GM18508 (cell line): ENCODE results near the gene SENP3.

Source experiments
- ATAC-seq: cut with Tn5 transposase; IDR thresholded peaks from one replicate; pipeline ENCODE4 v1.9.1; 2021; ENCODE audit warnings: moderate number of reproducible peaks; ENCODE audit not compliant: insufficient read depth, unreplicated experiment

Gene SENP3

DNA sequence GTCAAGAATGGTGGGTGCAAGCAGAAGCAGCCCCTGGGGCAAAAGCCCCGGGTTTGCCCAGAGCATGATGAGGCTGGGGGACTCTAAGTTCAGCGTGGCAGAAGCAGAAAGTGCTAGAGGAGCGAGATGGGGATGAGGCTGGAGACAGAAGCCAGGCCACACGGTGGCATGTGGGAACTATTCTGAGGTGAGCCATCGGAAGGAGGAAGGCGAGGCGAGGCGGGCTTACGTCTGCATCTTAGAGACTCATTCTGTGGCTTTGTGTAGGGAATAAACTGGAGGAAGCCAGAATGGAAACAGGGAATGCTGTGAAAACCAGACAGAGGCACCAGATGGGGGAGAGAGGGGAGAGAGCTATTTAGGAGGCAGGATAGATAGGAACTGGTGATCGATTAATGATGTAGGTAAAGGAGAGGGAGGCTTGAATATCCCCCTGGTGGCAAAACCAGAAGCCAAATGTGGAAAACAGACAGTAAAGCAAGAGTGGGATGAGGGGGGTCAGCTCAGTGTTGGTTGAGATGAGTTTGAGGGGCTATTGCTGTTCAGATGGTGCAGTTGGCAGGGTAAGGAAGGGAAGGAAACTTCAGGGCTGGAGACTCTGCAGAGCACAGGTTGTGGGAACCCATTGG, 6.3 kb upstream of the SENP3 start:
- no peak for ATAC-seq

DNA sequence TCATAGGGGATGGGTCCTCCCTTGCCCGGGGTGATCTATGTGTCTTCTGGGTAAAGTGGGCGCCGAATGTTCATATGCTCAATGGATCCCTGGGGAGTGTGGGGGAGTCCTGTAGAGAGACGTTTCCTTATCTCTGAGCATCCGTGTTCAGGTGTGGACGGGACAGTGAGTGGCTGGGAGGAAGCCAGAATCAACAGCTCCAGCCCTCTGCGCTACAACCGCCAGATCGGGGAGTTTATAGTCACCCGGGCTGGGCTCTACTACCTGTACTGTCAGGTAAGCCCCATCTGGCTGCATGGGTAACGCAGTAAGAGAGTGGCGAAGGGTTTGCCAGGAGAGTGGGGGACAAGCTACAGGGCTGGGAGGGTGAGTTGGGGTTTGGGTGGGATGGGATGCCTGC, 5.1 kb upstream of the SENP3 start:
- ATAC-seq: no peak

DNA sequence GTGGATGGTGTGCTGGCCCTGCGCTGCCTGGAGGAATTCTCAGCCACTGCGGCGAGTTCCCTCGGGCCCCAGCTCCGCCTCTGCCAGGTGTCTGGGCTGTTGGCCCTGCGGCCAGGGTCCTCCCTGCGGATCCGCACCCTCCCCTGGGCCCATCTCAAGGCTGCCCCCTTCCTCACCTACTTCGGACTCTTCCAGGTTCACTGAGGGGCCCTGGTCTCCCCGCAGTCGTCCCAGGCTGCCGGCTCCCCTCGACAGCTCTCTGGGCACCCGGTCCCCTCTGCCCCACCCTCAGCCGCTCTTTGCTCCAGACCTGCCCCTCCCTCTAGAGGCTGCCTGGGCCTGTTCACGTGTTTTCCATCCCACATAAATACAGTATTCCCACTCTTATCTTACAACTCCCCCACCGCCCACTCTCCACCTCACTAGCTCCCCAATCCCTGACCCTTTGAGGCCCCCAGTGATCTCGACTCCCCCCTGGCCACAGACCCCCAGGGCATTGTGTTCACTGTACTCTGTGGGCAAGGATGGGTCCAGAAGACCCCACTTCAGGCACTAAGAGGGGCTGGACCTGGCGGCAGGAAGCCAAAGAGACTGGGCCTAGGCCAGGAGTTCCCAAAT, 4.5 kb upstream of the SENP3 start:
- no peak for ATAC-seq

DNA sequence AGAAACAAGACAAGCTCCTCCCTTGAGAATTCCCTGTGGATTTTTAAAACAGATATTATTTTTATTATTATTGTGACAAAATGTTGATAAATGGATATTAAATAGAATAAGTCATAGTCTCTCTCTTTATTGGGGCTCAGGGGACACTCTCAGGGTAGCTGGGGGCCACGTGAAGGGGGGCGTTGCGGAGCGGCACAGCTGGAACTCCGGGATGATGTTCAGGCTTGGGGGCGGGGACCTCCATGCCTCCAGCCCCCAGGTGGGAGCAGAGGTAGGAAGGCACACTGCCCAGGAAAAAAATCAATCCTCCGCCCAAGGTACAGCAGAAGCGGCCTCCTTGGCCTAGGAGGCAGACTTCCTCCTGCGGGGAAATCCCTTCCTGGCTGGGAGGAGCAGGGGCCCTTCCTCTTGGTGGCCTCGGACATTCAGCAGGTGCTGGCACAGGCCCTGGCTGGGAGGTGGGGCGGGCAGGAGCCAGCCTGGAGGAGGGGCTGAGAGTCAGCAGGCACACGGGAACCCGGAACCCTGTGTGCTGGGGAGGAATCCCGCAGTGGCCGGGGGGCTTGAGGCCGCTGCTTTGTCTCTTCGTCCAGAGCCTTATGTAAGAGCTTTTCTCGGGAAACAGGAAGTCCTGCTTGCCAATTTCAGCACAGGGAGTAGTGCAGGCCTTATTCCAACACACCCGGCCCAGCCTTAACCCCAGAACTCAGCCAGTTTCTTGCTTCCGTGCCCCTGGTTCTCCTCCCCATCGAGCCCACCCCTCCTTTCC, 3.8 kb upstream of the SENP3 start:
- no peak for ATAC-seq

DNA sequence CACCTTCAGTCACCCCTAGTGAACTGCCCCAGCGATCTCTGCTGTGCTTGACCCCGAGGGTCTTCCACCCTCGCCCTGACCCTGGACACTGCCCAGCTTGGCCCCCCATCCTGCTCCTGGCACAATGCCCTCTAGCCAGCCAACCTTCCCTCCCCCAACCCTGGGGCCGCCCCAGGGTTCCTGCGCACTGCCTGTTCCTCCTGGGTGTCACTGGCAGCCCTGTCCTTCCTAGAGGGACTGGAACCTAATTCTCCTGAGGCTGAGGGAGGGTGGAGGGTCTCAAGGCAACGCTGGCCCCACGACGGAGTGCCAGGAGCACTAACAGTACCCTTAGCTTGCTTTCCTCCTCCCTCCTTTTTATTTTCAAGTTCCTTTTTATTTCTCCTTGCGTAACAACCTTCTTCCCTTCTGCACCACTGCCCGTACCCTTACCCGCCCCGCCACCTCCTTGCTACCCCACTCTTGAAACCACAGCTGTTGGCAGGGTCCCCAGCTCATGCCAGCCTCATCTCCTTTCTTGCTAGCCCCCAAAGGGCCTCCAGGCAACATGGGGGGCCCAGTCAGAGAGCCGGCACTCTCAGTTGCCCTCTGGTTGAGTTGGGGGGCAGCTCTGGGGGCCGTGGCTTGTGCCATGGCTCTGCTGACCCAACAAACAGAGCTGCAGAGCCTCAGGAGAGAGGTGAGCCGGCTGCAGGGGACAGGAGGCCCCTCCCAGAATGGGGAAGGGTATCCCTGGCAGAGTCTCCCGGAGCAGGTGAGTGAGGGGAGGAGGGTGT, 3.0 kb upstream of the SENP3 start, which contains the start of gene TNFSF13:
Gene TNFSF13 (plus strand): TSS at position 207 of the 776 bp plus-strand sequence. CDS start 290 bp downstream, at position 497.
- ATAC-seq: no peak

DNA sequence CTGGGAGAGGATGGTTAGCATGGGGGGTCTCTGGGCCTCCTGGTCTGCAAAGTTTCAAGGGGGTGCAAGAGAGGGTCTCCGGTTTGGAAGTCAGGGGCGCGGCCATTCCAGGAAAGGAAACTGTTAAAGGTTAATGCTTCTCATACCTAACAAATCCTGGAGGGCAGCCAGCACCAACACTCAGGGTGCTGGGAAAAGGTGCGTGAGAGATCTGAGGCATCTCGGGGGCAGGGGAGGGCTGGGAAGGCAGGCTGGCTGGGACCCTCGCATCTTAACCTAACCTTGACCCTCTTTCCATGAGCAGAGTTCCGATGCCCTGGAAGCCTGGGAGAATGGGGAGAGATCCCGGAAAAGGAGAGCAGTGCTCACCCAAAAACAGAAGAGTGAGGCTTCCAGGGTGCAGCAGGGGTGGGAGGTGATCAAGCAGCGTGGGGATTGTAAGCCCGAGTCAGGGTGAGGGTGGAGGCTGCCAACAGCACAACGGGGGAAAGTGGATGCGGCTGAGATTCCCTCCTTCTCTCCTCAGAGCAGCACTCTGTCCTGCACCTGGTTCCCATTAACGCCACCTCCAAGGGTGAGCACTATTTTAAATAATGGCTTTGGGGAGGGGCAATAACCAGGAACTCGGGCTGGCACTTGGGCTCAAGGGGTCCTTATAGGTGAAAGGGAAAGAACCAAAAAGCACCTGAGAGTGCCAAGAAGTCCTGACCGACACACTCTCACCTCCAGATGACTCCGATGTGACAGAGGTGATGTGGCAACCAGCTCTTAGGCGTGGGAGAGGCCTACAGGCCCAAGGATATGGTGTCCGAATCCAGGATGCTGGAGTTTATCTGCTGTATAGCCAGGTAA, 2.2 kb upstream of the SENP3 start:
- ATAC-seq: no peak

DNA sequence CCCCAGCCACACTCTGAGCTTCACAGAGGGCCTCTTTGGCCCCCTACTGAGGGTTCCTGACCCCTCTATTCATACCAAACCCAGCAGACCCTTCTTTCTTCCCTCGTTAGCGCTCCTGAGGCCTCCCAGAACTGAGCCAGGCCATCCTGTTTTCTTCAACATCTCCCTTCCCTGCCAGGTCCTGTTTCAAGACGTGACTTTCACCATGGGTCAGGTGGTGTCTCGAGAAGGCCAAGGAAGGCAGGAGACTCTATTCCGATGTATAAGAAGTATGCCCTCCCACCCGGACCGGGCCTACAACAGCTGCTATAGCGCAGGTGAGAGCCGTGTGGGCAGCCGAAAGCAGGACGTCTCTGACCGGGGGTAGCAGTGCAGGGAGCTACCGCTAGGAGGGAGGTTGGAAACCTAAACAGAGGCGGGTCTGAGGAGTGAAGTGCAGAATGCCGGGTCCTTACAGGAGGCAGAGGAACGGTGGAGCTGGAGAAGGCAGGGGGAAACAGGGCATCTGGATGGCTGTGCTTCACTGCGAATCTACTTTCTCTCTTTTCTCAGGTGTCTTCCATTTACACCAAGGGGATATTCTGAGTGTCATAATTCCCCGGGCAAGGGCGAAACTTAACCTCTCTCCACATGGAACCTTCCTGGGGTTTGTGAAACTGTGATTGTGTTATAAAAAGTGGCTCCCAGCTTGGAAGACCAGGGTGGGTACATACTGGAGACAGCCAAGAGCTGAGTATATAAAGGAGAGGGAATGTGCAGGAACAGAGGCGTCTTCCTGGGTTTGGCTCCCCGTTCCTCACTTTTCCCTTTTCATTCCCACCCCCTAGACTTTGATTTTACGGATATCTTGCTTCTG, 1.3 kb upstream of the SENP3 start:
- ATAC-seq: no peak

DNA sequence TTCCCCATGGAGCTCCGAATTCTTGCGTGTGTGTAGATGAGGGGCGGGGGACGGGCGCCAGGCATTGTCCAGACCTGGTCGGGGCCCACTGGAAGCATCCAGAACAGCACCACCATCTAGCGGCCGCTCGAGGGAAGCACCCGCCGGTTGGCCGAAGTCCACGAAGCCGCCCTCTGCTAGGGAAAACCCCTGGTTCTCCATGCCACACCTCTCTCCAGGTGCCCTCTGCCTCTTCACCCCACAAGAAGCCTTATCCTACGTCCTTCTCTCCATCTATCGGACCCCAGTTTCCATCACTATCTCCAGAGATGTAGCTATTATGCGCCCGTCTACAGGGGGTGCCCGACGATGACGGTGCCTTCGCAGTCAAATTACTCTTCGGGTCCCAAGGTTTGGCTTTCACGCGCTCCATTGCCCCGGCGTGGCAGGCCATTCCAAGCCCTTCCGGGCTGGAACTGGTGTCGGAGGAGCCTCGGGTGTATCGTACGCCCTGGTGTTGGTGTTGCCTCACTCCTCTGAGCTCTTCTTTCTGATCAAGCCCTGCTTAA, 617 bp upstream of the SENP3 start:
- ATAC-seq: no peak

DNA sequence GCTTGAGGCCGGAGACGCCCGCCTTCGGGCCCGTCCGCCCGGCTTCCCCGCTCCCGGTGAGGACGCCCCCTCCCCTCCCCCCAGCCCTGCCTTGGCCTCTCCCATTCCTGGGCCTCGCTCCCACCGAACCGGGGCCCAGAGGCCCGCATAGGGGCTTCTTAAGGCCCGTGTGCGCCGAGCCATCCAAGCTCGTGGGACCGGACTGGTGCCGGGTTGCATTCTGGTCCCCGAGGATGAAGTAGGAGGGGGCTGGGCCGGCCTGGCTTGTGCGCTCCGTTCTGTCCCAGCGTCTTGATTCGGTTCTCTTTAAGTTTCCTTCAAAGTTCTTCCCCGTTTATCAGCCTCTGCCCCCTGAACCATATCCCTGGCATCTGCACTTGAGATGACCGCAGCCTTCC, 488 bp downstream of the SENP3 start:
- ATAC-seq: no peak

DNA sequence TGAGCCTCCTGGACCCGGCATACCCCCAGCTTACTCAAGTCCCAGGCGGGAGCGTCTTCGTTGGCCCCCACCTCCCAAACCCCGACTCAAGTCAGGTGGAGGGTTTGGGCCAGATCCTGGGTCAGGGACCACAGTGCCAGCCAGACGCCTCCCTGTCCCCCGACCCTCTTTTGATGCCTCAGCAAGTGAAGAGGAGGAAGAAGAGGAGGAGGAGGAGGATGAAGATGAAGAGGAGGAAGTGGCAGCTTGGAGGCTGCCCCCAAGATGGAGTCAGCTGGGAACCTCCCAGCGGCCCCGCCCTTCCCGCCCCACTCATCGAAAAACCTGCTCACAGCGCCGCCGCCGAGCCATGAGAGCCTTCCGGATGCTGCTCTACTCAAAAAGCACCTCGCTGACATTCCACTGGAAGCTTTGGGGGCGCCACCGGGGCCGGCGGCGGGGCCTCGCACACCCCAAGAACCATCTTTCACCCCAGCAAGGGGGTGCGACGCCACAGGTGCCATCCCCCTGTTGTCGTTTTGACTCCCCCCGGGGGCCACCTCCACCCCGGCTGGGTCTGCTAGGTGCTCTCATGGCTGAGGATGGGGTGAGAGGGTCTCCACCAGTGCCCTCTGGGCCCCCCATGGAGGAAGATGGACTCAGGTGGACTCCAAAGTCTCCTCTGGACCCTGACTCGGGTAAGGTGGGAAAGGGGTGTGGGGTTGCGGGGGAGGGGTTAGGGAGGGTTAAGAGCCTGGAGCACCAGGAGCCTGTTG, 1.6 kb downstream of the SENP3 start:
- ATAC-seq: no peak

DNA sequence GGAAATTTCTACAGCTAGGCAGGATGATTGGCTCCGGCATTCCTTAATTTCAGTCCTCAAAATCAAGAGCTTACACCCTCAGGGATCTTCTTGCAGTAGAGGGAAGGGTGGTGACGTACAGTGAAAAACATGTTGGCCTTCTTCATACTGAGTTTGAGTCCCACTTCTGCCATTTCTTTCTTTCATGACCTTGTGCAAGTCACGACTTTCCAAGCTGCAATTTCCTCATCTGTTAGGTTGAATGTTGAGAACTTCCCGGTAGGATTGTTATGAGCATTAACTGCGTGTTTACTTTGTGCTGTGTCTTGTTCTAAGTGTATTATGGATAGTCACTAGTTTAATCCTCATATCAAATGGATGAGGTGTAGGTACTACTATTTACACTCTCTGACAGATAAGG, 7.9 kb downstream of the SENP3 start:
- no peak for ATAC-seq

DNA sequence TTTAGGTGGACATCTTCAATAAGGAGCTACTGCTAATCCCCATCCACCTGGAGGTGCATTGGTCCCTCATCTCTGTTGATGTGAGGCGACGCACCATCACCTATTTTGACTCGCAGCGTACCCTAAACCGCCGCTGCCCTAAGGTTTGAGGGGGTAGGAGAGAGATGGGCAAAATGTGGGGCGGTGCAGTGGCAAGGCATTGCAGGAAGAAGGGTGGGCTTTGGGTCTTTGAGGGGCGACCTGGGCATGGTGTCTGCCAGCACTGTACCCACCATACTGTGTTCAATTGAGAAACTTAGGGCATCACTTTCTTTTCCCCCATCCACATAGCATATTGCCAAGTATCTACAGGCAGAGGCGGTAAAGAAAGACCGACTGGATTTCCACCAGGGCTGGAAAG, 8.6 kb downstream of the SENP3 start:
- no peak for ATAC-seq

DNA sequence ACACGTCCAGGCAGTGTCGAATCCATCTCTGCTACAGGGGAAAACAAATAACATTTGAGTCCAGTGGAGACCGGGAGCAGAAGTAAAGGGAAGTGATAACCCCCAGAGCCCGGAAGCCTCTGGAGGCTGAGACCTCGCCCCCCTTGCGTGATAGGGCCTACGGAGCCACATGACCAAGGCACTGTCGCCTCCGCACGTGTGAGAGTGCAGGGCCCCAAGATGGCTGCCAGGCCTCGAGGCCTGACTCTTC, 10.5 kb downstream of the SENP3 start:
- ATAC-seq: peak; percentile 78

DNA sequence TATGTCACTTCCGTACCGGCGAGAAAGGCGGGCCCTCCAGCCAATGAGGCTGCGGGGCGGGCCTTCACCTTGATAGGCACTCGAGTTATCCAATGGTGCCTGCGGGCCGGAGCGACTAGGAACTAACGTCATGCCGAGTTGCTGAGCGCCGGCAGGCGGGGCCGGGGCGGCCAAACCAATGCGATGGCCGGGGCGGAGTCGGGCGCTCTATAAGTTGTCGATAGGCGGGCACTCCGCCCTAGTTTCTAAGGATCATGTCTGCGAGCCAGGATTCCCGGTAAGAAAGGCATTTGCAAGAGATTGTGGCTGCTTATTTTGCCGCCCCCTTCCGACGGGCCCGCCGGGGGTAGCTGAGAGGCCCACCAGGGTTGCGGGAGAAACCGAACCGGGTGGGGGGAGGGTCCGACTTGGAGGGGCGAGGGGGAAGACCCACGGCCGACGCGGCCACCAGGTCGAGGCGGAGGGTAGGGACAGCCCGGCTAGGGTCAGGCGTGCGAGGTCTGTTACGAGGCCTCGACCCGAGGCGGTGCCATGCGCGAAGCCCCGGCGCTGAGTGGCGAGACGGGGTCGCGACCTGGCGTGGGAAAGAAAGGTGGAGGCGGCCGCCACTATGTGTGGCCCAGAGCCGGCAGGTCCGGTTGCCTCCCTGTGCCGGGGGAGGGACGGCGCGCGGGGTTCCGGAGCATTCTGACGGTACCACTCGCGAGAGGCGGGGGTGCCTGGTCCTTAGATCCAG, 11.0 kb downstream of the SENP3 start:
- no peak for ATAC-seq

DNA sequence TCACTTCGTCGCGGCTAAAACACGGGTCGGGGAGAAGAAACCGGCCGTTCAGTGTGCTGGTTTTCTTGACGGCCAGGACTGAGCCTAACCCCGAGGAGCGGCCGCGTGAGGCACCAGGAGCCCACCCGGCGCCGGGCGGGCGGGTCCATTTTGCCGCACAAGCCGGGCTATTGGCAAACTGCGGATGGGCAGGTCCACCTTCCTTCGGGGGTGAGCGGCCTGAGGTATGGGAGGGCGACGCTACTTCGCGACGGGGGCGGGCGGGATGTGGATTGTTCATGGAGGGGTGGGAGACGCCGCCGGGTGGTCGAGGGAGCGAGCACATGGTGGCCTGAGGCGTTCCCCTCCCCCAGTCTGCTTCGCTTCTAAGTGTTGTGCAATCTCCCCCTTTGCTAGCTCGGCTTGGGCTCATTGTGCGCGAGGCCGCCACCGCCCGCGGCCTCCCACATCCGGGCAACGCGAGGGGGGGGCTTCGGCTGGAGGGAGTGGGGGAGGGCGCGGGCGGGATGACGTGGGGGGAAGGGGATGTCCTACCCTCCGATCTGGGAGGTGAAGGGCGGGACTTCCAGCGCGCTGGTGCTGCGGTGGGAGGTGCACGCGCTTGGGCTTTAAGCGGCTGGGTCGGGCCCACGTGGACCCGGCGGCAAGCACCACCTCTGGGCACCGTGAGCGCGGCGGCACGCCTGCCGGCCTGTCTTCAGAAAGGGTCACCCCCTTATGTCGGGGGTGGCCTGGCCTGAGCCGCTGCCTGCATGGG, 11.8 kb downstream of the SENP3 start:
- ATAC-seq: no peak

DNA sequence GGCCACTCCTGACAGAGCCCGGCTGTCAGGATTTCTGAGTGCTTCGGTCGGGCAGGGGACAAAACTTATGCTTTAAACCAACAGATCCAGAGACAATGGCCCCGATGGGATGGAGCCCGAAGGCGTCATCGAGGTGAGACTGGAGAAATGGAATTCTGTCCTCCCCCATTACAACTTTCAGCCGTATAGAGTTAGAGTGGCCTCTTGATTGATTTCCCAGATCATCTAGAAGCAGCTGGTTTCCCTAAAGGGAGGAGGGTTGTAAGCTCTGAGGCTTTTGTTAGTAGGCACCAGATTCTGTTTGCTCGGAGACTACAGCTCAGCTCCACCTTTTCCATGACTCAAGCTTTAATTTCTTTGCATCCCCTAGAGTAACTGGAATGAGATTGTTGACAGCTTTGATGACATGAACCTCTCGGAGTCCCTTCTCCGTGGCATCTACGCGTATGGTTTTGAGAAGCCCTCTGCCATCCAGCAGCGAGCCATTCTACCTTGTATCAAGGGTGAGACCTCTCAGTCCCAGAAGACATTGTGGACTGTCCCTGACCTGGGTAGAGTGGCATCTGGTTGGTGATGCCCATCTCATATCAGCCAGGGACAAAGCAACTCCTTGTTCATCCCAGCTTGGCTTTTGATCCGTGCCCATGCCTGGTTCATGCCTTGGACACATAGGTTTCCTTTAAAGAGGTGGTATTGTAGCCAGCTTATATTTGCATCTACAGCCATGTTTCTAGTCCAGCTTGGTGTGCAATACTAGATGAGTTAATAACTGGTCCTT, 12.6 kb downstream of the SENP3 start:
- ATAC-seq: no peak
